Measurements from ENCODE around the gene DDX41.
A peak's percentile ranks its signal among the peaks of the same experiment; 100 is the strongest.

DNA sequence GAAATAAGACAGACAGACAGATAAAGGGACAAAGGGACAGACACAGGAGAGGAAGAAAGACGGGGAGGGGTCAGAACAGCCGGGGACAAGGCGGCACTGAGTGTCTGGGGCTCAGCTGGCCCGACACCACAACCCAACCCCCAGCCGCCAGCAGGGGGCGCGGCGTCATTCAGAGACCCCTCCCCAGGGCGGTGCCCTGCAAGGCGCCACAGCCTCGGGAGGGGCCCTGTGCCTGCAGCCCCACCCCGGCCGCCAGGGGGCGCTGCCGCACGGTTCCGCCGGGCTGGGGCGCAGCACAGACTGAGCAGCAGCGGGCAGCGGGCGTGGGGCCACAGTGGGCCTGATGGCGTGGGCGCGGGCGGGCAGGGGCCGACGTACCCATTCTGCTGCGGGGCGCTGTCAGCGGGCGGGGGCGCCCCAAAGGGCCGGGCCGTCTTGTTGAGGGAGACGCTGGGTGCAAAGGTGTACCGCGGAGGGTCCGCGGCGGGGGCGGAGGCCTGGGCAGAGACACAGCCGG is 25.3 kb downstream of the DDX41 start:
- TF ChIP-seq EZH2phosphoT487 (IDR thresholded peaks at IDR 0.05; ENCODE audit: borderline replicate concordance) = no peak
- TF ChIP-seq, protein P1, sequence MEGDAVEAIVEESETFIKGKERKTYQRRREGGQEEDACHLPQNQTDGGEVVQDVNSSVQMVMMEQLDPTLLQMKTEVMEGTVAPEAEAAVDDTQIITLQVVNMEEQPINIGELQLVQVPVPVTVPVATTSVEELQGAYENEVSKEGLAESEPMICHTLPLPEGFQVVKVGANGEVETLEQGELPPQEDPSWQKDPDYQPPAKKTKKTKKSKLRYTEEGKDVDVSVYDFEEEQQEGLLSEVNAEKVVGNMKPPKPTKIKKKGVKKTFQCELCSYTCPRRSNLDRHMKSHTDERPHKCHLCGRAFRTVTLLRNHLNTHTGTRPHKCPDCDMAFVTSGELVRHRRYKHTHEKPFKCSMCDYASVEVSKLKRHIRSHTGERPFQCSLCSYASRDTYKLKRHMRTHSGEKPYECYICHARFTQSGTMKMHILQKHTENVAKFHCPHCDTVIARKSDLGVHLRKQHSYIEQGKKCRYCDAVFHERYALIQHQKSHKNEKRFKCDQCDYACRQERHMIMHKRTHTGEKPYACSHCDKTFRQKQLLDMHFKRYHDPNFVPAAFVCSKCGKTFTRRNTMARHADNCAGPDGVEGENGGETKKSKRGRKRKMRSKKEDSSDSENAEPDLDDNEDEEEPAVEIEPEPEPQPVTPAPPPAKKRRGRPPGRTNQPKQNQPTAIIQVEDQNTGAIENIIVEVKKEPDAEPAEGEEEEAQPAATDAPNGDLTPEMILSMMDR (conservative IDR thresholded peaks at IDR 0.05; ENCODE audit: low read length) = peak; percentile 23; the same call in 1 of the 2 replicates
